ENCODE data around the gene CYB561D2.
A peak's percentile ranks its signal among the peaks of the same experiment; 100 is the strongest.

GRCh38 chr3:50321336-50322114 is 29.1 kb upstream of the CYB561D2 start:
- peak; percentile 44 to 71 (median 59) for TF ChIP-seq CTCF (IDR thresholded peaks at IDR 0.05 in 4 of 5, conservative IDR thresholded peaks at IDR 0.05 in 1 of 5)
- TF ChIP-seq POLR2A (IDR thresholded peaks at IDR 0.05) = peak in 1 of 2 donors; percentile 75

Data from gastrocnemius medialis (tissue), 4 donors.